Astrocyte of the cerebellum (primary cell): Measurements from ENCODE around the gene ADAMTS17.

Experiments used
- DNase-seq: peaks from one replicate; pipeline ENCODE4 v3.0.0-alpha.2; 2011; ENCODE audit warnings: low read depth
- H3K4me3 ChIP-seq: 2 replicates; pipeline ENCODE4 v1.5.1; 2011; ENCODE audit warnings: mild to moderate bottlenecking, low read depth, low read length, moderate library complexity
- in situ Hi-C: cut with HindIII; loops from 2 replicates; pipeline ENCODE4 v1.10.0; 2017; ENCODE audit warnings: low sequenced_read_pairs
- TF ChIP-seq, protein P1 (sequence below): IDR thresholded peaks from 2 replicates; pipeline ENCODE4 v1.5.1; 2012; ENCODE audit warnings: low read length, low read depth, moderate library complexity, mild to moderate bottlenecking; ENCODE audit errors: missing control alignments

The ADAMTS17 gene

DNA sequence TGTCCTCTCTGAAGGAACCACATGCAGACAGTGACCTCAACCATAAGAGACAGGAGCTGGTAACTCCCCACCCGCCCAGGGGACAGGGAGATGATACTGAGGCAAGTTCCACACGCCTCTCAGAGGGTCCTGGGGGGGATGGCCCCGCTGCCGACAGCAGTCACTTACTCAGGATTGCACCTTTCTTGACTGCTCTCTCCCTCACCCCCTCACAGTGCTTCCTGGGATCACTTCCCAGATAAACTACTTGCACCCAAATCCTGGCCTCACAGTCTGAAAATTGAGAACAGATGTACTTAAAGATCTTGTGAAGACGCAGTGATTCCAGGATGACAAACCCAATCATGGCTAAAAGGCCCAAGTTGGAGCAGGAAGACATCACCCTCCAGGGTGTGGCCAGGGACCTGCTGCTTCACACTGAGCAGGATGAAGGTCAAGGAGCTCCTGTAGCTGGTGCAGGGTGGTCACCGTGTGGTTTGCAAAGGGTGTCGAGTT lies 207.6 kb downstream of the ADAMTS17 start:
- TF ChIP-seq, protein P1, sequence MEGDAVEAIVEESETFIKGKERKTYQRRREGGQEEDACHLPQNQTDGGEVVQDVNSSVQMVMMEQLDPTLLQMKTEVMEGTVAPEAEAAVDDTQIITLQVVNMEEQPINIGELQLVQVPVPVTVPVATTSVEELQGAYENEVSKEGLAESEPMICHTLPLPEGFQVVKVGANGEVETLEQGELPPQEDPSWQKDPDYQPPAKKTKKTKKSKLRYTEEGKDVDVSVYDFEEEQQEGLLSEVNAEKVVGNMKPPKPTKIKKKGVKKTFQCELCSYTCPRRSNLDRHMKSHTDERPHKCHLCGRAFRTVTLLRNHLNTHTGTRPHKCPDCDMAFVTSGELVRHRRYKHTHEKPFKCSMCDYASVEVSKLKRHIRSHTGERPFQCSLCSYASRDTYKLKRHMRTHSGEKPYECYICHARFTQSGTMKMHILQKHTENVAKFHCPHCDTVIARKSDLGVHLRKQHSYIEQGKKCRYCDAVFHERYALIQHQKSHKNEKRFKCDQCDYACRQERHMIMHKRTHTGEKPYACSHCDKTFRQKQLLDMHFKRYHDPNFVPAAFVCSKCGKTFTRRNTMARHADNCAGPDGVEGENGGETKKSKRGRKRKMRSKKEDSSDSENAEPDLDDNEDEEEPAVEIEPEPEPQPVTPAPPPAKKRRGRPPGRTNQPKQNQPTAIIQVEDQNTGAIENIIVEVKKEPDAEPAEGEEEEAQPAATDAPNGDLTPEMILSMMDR, result no peak
- in situ Hi-C loops, result no loop called here
- H3K4me3 ChIP-seq, result no peak overlapping the region
- no peak for DNase-seq

DNA sequence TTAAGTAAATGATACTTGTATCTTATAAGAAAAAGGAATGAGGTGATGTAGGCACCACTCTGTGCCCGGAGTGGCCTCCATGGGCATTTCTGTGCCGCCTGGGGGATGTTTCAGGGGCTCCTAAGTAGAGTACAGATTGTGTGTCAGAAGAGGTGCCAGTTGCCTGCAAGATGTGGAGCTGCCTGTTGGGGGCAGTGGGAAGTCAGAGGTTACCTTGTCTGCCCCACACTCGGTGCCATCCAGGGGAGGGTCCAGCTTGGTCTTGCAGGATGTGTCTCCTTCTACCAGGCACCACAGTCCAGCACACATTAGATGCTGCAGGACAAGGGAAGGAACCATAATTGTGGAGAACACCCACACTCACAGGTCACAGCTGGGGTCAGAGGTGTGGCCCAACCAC lies 208.8 kb downstream of the ADAMTS17 start:
- H3K4me3 ChIP-seq, result no peak overlapping the region
- TF ChIP-seq, protein P1, result no peak
- in situ Hi-C loops, result no loop called here
- no peak for DNase-seq

DNA sequence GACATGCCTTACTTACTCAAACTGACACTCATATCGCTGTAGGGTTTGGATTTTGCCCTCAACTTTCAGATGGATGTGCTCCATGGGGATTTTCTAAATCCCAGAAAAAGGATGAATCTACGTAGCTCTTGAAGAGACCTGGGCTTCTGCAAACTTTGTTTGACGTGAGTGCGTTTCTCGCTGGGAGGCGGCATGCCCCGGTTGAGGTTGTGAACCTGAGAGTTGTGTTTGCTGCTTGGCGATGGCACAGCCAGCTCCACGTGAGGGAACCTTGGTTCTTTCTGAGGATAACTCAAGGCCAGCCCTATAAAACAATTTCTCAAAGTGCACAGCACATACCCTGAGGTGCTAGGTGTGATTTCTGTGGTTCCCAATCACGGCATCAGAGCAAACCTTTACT lies 209.5 kb downstream of the ADAMTS17 start:
- in situ Hi-C loops, result no loop called here
- H3K4me3 ChIP-seq, result no peak overlapping the region
- DNase-seq, result no peak
- TF ChIP-seq, protein P1, result no peak

DNA sequence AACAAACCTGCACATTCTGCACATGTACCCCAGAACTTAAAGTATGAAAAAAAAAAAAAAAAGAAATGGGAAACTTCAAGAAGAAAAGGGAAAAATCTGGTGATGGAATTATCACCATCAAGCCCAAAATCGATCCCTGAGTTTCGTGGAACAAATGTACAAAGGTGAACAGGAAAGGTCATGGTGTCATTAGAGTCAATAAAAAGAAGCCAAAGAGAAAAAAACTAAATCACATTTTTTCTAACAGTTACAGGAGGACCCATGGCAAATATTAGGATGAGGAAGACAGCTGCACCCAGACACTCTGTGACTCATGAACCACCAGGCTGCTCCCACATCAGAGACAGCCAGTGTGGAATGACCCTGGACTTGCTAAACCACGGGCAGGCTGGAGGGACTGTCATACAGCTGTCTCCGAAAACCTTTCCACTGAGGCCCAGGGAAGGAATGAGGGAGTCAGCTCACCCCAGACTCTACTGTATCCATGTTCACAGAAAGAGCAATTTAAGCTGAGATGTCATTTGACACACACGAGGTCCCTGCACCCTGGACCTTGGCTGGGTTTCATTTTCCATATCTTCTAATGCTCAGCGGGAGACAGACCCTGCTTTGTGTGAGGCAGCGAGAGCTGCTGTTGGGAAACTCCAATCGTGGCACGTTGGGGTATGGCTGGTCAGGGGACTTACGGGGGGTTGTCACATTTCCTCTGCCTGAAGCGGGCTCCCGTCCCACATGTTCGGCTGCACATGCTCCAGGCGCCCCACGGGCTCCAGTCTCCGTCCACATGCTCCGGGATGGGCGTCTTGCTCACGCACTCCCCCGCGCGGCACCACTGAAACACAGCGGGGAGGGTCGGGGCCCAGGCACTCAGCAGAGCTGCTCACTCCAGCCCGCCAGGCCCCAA lies 210.2 kb downstream of the ADAMTS17 start:
- DNase-seq, result no peak
- TF ChIP-seq, protein P1, result peak; percentile 26
- in situ Hi-C loops, result no loop called here
- no peak overlapping the region for H3K4me3 ChIP-seq

DNA sequence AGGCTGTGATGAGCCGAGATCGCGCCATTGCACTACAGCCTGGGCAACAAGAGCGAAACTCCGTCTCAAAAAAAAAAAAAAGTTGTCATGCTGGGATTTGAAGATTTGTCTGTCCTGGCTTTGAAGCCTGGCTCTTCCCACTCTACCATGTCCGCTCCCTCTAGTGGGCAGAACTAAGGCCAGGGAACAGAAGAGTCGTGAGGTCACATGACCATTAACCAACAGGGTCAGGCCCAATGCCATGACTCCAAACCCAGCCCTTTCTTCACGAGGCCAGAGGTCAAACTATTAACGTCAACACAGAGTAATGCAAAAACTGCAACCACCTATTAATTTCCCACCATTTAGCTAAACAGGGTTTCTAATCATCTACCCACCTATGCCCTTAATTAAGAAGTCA lies 212.1 kb downstream of the ADAMTS17 start:
- H3K4me3 ChIP-seq, result no peak overlapping the region
- TF ChIP-seq, protein P1, result no peak
- DNase-seq, result no peak
- in situ Hi-C loops, result no loop called here

DNA sequence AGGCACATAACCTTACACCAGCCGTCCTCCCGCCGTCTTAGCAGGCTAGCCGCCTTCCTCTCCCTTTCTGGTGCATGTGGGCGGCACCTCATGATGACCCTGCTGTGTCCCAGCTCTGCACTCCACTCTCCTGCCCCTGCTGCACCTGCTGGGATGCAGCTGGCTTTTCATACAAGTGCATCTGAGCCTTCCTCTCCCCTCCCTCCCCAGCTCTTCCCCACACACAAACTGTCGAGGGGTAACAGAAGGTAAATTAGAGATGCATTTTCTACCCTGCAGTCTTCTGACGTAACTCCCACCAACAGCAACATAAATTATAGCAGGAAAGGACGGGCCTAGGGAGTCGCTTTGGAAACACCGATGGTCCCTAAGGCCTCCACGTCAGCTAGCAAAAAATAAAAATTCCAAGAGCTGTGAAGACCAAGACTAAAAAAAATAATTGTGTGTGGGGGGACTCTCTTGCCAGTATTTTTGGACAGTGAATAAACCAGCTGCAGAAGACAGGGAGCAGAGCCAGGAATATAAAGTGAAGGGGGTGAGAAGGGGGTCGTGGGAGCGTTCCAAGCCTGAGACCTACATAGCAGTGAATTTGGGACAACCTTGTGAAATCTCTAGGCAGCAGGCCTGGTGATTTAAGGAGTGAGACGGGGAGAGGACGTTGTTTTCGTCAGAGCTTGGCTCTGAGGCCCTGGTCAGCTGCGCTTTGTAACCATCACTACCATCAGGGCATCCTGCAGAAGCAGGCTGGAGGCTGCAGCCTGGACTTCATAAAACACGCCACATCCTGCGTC lies 216.2 kb downstream of the ADAMTS17 start:
- H3K4me3 ChIP-seq, result no peak overlapping the region
- no peak for DNase-seq
- in situ Hi-C loops, result no loop called here
- TF ChIP-seq, protein P1, result no peak
